NB4 (cell line): ENCODE results near the gene ATP7A.

Source experiments
- CTCF ChIP-seq: IDR thresholded peaks from one replicate; pipeline ENCODE4 v1.5.1; 2012; ENCODE audit warnings: low read depth, low read length
- POLR2A ChIP-seq: IDR thresholded peaks from 2 replicates; pipeline ENCODE4 v1.6.1; 2011; ENCODE audit warnings: mild to moderate bottlenecking; ENCODE audit not compliant: insufficient read length; ENCODE audit errors: extremely low read depth

- TF ChIP-seq CTCF (no peak), POLR2A (no peak)
These were observed 17.6 kb upstream of the ATP7A start for GRCh38 chrX:77892887-77893286.
